Activated CD8-positive, alpha-beta memory T cell treated with anti-CD3 and anti-CD28 coated beads, Interleukin-2, amount 50 U/mL, for 4 hours (primary cell): ENCODE measurements around the gene RALBP1.
A peak's percentile ranks its signal among the peaks of the same experiment; 100 is the strongest.
"Not testable (repeated sequence)": the region's sequence is repeated elsewhere in the genome, so short reads cannot be mapped to it uniquely, and the experiment has no call there.

Experiments
- DNase-seq: peaks from one replicate; pipeline ENCODE4 v3.0.0-alpha.2; 2020

The RALBP1 gene

GRCh38 chr18:9455718-9456511 is 19.4 kb upstream of the RALBP1 start:
- no peak for DNase-seq

GRCh38 chr18:9466127-9466526 is 9.2 kb upstream of the RALBP1 start:
- DNase-seq, result no peak

GRCh38 chr18:9466846-9467245 is 8.5 kb upstream of the RALBP1 start:
- DNase-seq, result no peak

- DNase-seq, result no peak
Measured at GRCh38 chr18:9468998-9469397, 6.3 kb upstream of the RALBP1 start.

GRCh38 chr18:9469685-9470084 is 5.6 kb upstream of the RALBP1 start:
- DNase-seq, result no peak

GRCh38 chr18:9474108-9474982 is 968 bp upstream of the RALBP1 start:
- no peak for DNase-seq

GRCh38 chr18:9475643-9476591 is 604 bp downstream of the RALBP1 start:
- peak; percentile 63 for DNase-seq

- not testable (repeated sequence) for DNase-seq
Measured at GRCh38 chr18:9476949-9477348, 1.6 kb downstream of the RALBP1 start.

- no peak for DNase-seq
Measured at GRCh38 chr18:9477509-9477908, 2.2 kb downstream of the RALBP1 start.

- no peak for DNase-seq
Measured at GRCh38 chr18:9478545-9478944, 3.2 kb downstream of the RALBP1 start.

GRCh38 chr18:9482790-9483189 is 7.5 kb downstream of the RALBP1 start:
- DNase-seq, result no peak

GRCh38 chr18:9483526-9483925 is 8.2 kb downstream of the RALBP1 start:
- DNase-seq, result no peak

- DNase-seq, result not testable (repeated sequence)
Measured at GRCh38 chr18:9484856-9485255, 9.5 kb downstream of the RALBP1 start.

- DNase-seq, result no peak
Measured at GRCh38 chr18:9488538-9488937, 13.2 kb downstream of the RALBP1 start.

GRCh38 chr18:9494778-9495331 is 19.5 kb downstream of the RALBP1 start:
- no peak for DNase-seq

GRCh38 chr18:9495465-9495864 is 20.2 kb downstream of the RALBP1 start:
- DNase-seq, result no peak

GRCh38 chr18:9495916-9496705 is 20.8 kb downstream of the RALBP1 start:
- DNase-seq, result no peak

- no peak for DNase-seq
Measured at GRCh38 chr18:9506046-9506792, 30.9 kb downstream of the RALBP1 start.

GRCh38 chr18:9507565-9508088 is 32.3 kb downstream of the RALBP1 start:
- no peak for DNase-seq

GRCh38 chr18:9508446-9509025 is 33.2 kb downstream of the RALBP1 start:
- no peak for DNase-seq
